Mesodermal cell (in vitro differentiated cells): Measurements from ENCODE around the gene TSG101. TPM values are rescaled to one million over a fixed set of nuclear protein-coding genes. Genes with fewer than 3 reads are reported as not detected.
A peak's percentile ranks its signal among the peaks of the same experiment; 100 is the strongest.

Experiments
- H3K27ac ChIP-seq: 2 replicates; pipeline ENCODE4 v1.7.0; 2013; ENCODE audit warnings: mild to moderate bottlenecking, low read depth, low read length, moderate library complexity; ENCODE audit not compliant: severe bottlenecking
- H3K36me3 ChIP-seq: 2 replicates; pipeline ENCODE4 v1.7.1; 2013; ENCODE audit warnings: mild to moderate bottlenecking, low read length, moderate library complexity; ENCODE audit not compliant: control insufficient read depth, insufficient read depth
- H3K4me1 ChIP-seq: one replicate; pipeline ENCODE4 v1.7.1; 2013; ENCODE audit warnings: mild to moderate bottlenecking, low read length; ENCODE audit not compliant: insufficient read depth, control insufficient read depth, poor library complexity, severe bottlenecking
- H3K4me3 ChIP-seq: 2 replicates; pipeline ENCODE4 v1.7.0; 2013; ENCODE audit warnings: low read length, control low read depth, mild to moderate bottlenecking; ENCODE audit not compliant: insufficient read depth, poor library complexity, severe bottlenecking; ENCODE audit errors: extremely low read depth
- H3K9me3 ChIP-seq: 2 replicates; pipeline ENCODE4 v1.7.1; 2013; ENCODE audit warnings: mild to moderate bottlenecking, low read length, moderate library complexity; ENCODE audit not compliant: control insufficient read depth
- WGBS, 2 experiments: methylation state at CpG; one replicate each; pipeline ENCODE4 v1.1.5; 2013; ENCODE audit warnings: missing lambda C conversion rate in 2 of 2; ENCODE audit not compliant: insufficient coverage in 2 of 2; 5-methylcytosine and 5-hydroxymethylcytosine counted together
- polyA plus RNA-seq, 2 experiments: library from polyadenylated mRNA; stranded (reverse); fragments of 50-300 nt; gene quantifications; one replicate each; pipeline ENCODE4 v1.2.3, GENCODE V29; 2013

TSG101 gene, protein sequence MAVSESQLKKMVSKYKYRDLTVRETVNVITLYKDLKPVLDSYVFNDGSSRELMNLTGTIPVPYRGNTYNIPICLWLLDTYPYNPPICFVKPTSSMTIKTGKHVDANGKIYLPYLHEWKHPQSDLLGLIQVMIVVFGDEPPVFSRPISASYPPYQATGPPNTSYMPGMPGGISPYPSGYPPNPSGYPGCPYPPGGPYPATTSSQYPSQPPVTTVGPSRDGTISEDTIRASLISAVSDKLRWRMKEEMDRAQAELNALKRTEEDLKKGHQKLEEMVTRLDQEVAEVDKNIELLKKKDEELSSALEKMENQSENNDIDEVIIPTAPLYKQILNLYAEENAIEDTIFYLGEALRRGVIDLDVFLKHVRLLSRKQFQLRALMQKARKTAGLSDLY
- 105 TPM for polyA plus RNA-seq (2013, experiment 1 of 2)
- 115 TPM for polyA plus RNA-seq (2013, experiment 2 of 2)

DNA sequence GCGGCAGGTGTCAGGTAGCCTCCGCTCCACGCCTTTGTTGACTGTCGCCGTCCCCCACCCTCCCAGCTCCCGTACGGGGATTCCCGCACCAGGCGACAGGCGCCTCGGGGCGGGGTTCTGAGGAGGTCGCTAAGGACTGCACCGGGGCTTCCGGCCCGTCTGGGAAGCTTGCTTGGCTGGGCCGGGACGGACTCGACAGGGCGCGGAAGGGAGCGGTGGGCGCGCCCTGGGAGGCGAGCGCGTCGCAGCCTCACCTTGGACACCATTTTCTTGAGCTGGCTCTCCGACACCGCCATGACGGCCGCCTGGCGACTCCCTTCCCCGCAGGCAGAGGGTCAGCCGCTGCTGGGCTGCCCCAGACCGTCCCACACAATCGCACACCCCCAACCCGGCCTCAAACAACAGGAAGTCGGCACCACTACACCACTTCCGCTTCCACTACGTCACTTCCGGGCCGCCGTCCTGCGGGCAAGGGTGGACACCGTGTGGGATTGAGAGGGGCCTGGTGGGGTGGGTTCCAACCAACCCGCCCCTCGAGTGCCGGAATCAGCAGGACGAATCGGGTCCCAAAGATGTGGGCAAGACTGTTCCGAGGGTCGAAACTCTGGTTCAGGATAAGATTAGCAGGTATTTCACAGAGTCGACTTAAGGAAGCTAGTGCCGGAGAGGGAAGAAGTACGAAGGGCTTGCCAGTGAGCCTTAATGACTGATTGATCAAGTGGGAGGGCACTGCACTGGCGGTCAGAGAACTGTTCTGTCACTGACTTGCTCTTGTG lies at the start of gene TSG101:
TSG101 (minus strand) TSS at position 422 of the 776 bp plus-strand sequence; CDS start at position 296, 126 bp downstream.
- Histone ChIP-seq H3K4me3 (peak within 1 kb of the TSS; percentile 80), H3K9me3 (no peaks in the 10 kb centered on the region), H3K4me1 (no peaks in the 10 kb centered on the region), H3K27ac (peak within 1 kb of the TSS; percentile 98), H3K36me3 (peaks cover 26% of the 10 kb centered on the region)
- 0 to 1% methylated on average over 44 to 51 of the region's 57 CpGs for whole genome bisulfite sequencing, 2 experiments

DNA sequence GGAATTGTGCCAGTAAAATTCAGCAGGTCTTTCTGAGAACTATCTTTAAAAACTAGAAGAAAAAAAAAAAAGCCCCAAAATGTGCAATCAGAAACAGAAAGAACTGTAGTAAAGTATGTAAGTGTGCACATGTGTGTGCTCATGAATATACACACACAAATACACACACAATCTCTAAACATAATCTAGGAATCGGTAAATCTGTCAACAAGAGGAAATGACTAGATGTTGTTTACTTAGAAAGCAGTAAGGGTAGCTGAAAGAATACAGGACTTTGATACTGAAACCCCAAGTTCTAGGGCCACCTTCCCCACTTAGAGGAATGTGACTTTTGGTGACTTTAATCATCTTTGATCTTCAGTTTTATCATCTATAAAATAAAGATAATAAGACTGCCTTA lies 48.6 kb upstream of the TSG101 start:
- H3K36me3 ChIP-seq = peaks cover 57% of the 10 kb centered on the region
- H3K4me1 ChIP-seq = no peaks in the 10 kb centered on the region
- no CpG with 5 or more reads among the region's 1 CpG for WGBS, 2 experiments
- H3K27ac ChIP-seq = no peak overlapping the region
- H3K9me3 ChIP-seq = no peaks in the 10 kb centered on the region
- no peak overlapping the region for H3K4me3 ChIP-seq

DNA sequence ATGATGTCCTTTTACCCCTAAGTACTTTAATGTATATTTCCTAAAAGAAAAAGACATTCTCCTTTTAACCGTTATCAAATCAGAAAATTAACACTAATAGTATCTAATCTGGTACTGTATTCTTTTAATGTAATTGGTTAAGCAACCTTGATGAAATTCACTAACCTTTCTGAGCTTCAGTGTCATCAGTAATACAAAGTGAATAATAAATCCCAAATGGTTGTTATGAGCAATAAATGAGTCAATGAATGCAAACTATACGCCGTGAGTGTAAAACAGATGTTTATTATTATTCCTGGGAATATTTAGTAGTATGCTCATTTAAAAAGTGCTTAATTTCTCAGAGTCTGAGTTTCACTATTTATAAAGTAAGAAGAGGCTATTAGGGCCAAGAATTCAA lies 40.3 kb upstream of the TSG101 start:
- H3K36me3 ChIP-seq = peaks cover 31% of the 10 kb centered on the region
- H3K4me1 ChIP-seq = no peaks in the 10 kb centered on the region
- H3K27ac ChIP-seq = no peak overlapping the region
- H3K9me3 ChIP-seq = no peaks in the 10 kb centered on the region
- H3K4me3 ChIP-seq = no peak overlapping the region
- no CpG with 5 or more reads among the region's 3 CpGs for WGBS, 2 experiments

DNA sequence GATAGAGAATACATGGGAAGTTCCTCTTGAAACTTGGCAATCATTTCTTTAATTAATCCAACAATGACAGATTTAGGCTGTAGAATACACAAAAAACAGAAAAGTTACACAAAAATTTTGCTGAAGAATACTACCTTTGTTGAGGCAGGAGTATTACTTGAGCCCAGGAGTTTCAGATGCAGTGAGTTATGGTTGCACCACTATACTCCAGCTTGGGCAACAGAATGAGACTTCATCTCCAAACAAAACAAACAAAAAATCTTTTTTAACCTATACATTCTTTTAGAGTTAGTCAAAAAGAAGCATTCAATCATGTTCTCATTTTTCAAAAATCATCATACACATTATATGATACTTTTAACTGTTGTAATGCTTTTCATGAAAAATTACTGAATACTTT lies 39.7 kb upstream of the TSG101 start:
- Histone ChIP-seq H3K4me3 (no peak overlapping the region), H3K4me1 (no peaks in the 10 kb centered on the region), H3K9me3 (no peaks in the 10 kb centered on the region), H3K27ac (no peak overlapping the region), H3K36me3 (peaks cover 31% of the 10 kb centered on the region)

DNA sequence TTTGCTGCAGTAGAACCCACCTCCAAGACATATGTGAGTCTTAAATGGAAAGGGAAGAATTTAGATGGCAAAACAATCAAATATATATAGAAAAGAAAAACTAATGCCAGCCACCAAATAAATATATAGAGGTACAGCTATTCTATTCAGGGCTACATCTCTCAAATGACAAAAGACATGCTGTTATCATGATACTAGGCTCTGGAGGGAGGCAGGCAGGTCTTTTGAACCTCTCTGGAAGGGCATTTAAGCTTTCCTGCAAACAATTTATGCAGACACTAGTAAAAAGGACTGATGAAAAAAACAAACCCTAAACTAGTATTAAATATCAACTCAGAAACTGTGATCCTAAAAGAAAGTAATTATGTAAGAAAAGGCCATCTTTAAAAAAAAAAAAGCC lies 37.4 kb upstream of the TSG101 start:
- Histone ChIP-seq H3K36me3 (peaks cover 34% of the 10 kb centered on the region), H3K4me3 (no peak overlapping the region), H3K4me1 (no peaks in the 10 kb centered on the region), H3K9me3 (no peaks in the 10 kb centered on the region), H3K27ac (no peak overlapping the region)

DNA sequence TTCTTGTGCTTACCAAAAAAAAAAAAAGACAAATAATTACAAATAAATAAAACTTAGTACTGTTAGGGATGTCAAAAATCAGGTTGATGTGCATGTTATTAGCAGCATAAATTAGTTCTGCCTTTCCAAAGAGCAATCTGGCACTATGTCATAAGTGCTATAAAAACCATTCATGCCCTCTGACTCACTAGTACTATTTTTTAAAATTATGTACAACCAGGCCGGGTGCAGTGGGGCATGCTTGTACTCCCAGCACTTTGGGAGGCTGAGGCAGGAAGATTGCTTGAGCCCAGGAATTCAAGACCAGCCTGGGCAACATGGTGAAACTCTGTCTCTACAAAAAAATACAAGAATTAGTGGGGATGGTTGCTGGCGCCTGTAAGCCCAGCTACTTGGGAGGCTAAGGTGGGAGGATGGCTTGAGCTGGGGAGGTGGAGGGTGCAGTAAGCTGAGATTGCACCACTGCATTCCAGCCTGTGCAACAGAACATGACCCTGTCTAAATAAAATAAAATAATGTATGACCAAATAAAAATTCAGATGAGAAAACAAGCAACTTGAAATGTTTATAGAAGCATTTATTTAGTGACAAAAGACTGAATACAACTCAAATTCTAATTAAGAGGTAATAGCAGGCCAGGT lies 36.5 kb upstream of the TSG101 start:
- H3K36me3 ChIP-seq = peaks cover 36% of the 10 kb centered on the region

DNA sequence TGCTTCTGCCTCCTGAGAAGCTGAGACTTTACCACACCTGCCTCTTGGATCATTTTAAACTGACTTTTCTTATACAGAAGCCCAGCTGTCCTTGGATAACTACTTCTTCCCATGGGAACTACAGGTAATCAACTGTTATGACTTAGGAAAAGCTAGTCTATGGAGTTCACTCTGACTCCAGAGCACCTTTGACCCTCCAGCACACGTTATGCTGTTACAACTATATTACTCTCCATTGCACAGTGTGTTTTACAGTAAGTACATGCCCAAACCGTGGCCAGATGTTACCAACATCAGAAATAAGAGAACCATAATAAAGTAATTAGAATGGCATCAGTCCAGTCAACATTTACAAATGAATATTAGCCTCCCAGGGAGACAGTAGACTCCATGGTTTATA lies 21.3 kb upstream of the TSG101 start:
- Histone ChIP-seq H3K4me3 (no peak overlapping the region), H3K4me1 (no peaks in the 10 kb centered on the region), H3K27ac (no peak overlapping the region), H3K36me3 (peaks cover 26% of the 10 kb centered on the region), H3K9me3 (no peaks in the 10 kb centered on the region)
- WGBS, 2 experiments = 100% methylated on average over 1 of the region's 2 CpGs; no CpG with 5 or more reads in 1 of the 2 experiments

More for the DNA sequence above, 36.5 kb upstream of the TSG101 start:
- 86 to 90% methylated on average over 1 to 2 of the region's 2 CpGs for WGBS, 2 experiments
- H3K4me3 ChIP-seq = no peak overlapping the region
- H3K27ac ChIP-seq = no peak overlapping the region
- no peaks in the 10 kb centered on the region for H3K4me1 ChIP-seq
- H3K9me3 ChIP-seq = no peaks in the 10 kb centered on the region

DNA sequence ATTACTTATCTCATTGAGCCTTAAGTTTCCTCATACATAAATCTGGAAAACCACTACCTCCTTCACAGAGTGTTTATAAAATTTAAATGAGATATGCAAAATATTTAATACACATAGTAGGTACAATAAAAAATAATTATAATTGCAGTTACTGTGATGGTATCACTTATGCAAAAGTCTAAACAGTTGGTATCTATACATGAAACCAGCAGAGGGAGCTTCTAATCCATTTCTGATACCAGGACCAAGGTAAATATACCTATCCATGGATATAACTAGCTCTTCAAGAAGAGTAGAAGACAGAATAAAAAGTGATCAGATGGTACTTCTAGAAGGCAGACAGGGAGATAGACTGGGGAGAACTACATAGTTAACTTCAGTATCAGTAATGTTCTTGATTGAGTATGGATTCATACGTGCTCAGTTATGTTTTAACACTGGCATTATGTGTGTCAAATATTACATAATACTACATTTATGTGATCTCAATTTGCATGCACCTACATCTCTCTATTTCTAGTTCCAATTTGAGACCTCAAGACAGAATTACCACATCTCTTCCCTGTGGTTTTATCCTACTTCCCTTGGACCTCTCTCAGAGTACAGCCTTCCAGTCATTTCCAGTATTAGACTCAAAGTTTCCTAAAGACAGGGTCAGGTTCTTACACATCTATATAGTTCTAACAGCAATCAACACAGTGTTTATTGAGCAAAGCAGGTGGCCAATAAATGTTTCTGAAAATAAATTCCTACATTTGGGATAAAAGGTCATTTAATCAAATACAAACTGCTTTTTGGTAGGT lies 13.7 kb upstream of the TSG101 start:
- peaks cover 30% of the 10 kb centered on the region for H3K36me3 ChIP-seq
- H3K9me3 ChIP-seq = no peaks in the 10 kb centered on the region
- no peak overlapping the region for H3K27ac ChIP-seq
- H3K4me1 ChIP-seq = no peaks in the 10 kb centered on the region
- H3K4me3 ChIP-seq = no peak overlapping the region
- WGBS, 2 experiments = no CpG with 5 or more reads among the region's 1 CpG

DNA sequence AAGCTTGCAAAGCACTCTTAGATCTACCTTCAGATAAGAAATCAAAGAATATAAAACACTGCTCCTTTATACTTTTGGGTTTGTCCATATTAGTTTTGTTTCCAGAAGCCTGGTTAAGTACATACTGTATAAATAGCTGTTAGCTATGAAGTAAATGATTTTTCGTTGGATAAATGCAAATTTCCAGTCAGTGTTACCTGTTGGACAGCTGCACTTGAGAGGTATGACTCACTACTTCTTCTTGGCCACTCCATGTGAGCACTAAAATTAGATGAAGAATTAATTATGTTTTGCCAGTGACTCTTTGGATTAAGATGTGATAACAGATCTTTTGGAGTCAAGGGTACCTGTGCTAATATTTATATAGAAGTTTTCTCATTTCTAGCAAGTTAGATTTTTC lies 9.5 kb upstream of the TSG101 start:
- Histone ChIP-seq H3K4me1 (no peaks in the 10 kb centered on the region), H3K9me3 (no peaks in the 10 kb centered on the region), H3K4me3 (no peak overlapping the region), H3K36me3 (peaks cover 30% of the 10 kb centered on the region), H3K27ac (no peak overlapping the region)
- WGBS, 2 experiments = 71 to 92% methylated on average over 1 of the region's 1 CpG

DNA sequence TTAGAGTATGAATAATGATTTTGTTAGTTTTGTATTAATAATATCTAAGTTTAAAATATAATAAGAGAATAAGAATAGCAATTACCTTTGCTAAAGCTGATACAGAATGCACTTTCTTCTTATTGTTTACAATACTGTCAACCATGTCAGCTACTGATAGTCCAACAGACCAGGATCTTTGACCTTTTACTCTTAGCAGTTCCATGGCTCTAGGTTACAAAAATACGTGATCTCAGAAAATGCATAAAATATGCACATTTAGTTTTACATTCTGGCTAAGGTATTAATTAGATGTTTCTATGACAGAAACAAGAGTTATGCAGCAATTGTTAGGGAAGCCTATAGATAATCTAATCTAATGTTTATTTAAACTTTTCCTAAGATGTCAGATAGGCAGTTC lies 7.5 kb upstream of the TSG101 start:
- Histone ChIP-seq H3K4me1 (no peaks in the 10 kb centered on the region), H3K27ac (no peak overlapping the region), H3K4me3 (no peak overlapping the region), H3K9me3 (no peaks in the 10 kb centered on the region), H3K36me3 (peaks cover 30% of the 10 kb centered on the region)
- WGBS, 2 experiments = no CpG with 5 or more reads among the region's 1 CpG
